Measurements from ENCODE around the gene KRT4.

DNA sequence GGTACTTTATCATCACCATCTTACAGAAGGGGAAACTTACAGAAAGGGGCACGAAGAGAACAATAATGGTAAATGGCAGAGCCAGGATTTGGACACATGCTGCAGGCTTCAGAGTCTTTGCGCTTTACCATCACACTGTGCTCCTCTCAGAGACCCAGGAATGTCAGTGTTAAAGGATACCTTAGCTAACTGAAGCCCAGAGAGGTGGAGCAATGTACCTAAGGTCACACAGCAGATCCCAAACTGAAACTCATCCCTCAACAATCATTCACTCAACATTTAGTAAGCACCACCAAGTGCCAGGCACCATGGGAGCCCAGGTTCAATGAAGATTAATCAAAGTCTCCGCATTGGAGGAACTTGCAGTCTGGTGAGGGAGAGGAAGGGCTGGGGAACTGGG is 42.9 kb upstream of the KRT4 start:
- TF ChIP-seq CTCF (IDR thresholded peaks at IDR 0.05 in 8 of 11, conservative IDR thresholded peaks at IDR 0.05 in 3 of 11) = no peak
- no peak for TF ChIP-seq POLR2A (IDR thresholded peaks at IDR 0.05)
- no peak for TF ChIP-seq POLR2AphosphoS5 (IDR thresholded peaks at IDR 0.05)
